Left ventricle myocardium inferior (tissue), 1 donor: ENCODE data around the gene CYP4F12. TPM values are rescaled to one million over a fixed set of nuclear protein-coding genes. Genes with fewer than 3 reads are reported as not detected.
"Not testable (repeated sequence)": the region's sequence is repeated elsewhere in the genome, so short reads cannot be mapped to it uniquely, and the experiment has no call there.

Experiments
- DNase-seq: peaks from one replicate; pipeline ENCODE4 v3.0.0-alpha.2; 2020
- H3K27ac ChIP-seq: fragments of 200-600 bp; replicated peaks from 2 replicates; pipeline ENCODE4 v1.8.0; 2021
- H3K27me3 ChIP-seq: fragments of 200-600 bp; 2 replicates; pipeline ENCODE4 v1.8.0; 2021; ENCODE audit warnings: low read depth
- H3K36me3 ChIP-seq: fragments of 200-600 bp; 2 replicates; pipeline ENCODE4 v1.8.0; 2021
- H3K4me1 ChIP-seq: fragments of 200-600 bp; 2 replicates; pipeline ENCODE4 v1.8.0; 2021
- H3K4me3 ChIP-seq: fragments of 200-600 bp; 2 replicates; pipeline ENCODE4 v1.8.0; 2021; ENCODE audit warnings: mild to moderate bottlenecking, moderate library complexity
- H3K9me3 ChIP-seq: fragments of 200-600 bp; replicated peaks from 2 replicates; pipeline ENCODE4 v1.8.0; 2021
- CTCF ChIP-seq: fragments of 200-600 bp; IDR thresholded peaks from 2 replicates; pipeline ENCODE4 v1.8.0; 2021; ENCODE audit warnings: antibody characterized with exemption, mild to moderate bottlenecking, borderline replicate concordance
- intact Hi-C: fragments of 100-400 bp; cut with micrococcal nuclease; formaldehyde crosslinking; loops from one replicate; pipeline ENCODE4 v1.11.0; 2022
- total RNA-seq: library from RNA; stranded (reverse); fragmentation: NEBNext Ultra II Directional; extraction: Animal tissue kit (Norgen Biotek cat#: 25700); gene quantifications from one replicate; pipeline ENCODE4 v1.2.1, GENCODE V29; 2021
- donor health status: DM: no; HTN: yes; CAD: no; lungs with severe emphysema.

The CYP4F12 gene
- total RNA-seq, 1 donor from 2014 or later = 3.3 TPM

- H3K36me3 ChIP-seq = no peaks in the 10 kb centered on the region
- H3K4me1 ChIP-seq = no peaks in the 10 kb centered on the region
- peaks cover 10% of the 10 kb centered on the region for H3K9me3 ChIP-seq
- no peak overlapping the region for H3K4me3 ChIP-seq
- no peak for TF ChIP-seq CTCF
- DNase-seq = no peak
- intact Hi-C loops = no loop called here
- H3K27me3 ChIP-seq = peaks cover 5% of the 10 kb centered on the region
- no peak overlapping the region for H3K27ac ChIP-seq
These were observed 29.5 kb upstream of the CYP4F12 start for GRCh38 chr19:15643387-15643786.

GRCh38 chr19:15644066-15644741 lies 28.7 kb upstream of the CYP4F12 start:
- Histone ChIP-seq H3K4me3 (no peak overlapping the region), H3K9me3 (peaks cover 14% of the 10 kb centered on the region), H3K27me3 (peaks cover 5% of the 10 kb centered on the region), H3K4me1 (no peaks in the 10 kb centered on the region), H3K27ac (no peak overlapping the region), H3K36me3 (no peaks in the 10 kb centered on the region)
- intact Hi-C loops = no loop called here
- no peak for TF ChIP-seq CTCF
- no peak for DNase-seq

GRCh38 chr19:15644816-15645215 lies 28.1 kb upstream of the CYP4F12 start:
- Histone ChIP-seq H3K9me3 (peaks cover 14% of the 10 kb centered on the region), H3K4me3 (no peak overlapping the region), H3K27ac (no peak overlapping the region), H3K27me3 (peaks cover 5% of the 10 kb centered on the region), H3K36me3 (no peaks in the 10 kb centered on the region), H3K4me1 (no peaks in the 10 kb centered on the region)
- no peak for DNase-seq
- TF ChIP-seq CTCF = no peak
- intact Hi-C loops = no loop called here

- Histone ChIP-seq H3K27me3 (peaks cover 38% of the 10 kb centered on the region), H3K4me1 (no peaks in the 10 kb centered on the region), H3K4me3 (no peak overlapping the region), H3K36me3 (no peaks in the 10 kb centered on the region), H3K9me3 (peaks cover 14% of the 10 kb centered on the region), H3K27ac (no peak overlapping the region)
- intact Hi-C loops = no loop called here
- no peak for TF ChIP-seq CTCF
- DNase-seq = no peak
These were observed 23.4 kb upstream of the CYP4F12 start for GRCh38 chr19:15649526-15649925.

DNA sequence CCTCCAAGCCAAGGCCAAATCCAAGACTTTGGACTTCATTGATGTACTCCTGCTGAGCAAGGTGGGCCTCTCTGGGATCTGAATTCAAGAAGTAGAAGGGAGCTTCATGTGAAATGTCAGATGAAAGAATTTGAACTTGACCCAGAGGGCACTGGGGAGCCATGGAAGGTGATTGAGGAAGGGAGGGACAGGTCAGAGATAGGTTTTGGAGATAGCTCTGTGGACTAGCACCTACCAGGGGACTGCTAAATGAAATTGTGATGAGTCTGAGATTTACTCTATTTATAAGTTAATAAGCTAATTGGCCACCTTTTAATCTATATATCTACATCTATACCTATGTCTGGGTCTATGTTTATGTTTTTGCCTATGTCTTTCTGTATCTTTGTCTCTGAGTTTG lies 22.8 kb upstream of the CYP4F12 start:
- DNase-seq, H3K4me1 ChIP-seq, H3K27ac ChIP-seq, H3K4me3 ChIP-seq, H3K36me3 ChIP-seq, intact Hi-C loops: not testable (repeated sequence)
- Histone ChIP-seq H3K27me3 (peaks cover 43% of the 10 kb centered on the region), H3K9me3 (peaks cover 14% of the 10 kb centered on the region)

GRCh38 chr19:15651791-15652190 lies 21.1 kb upstream of the CYP4F12 start:
- Histone ChIP-seq H3K4me1 (no peaks in the 10 kb centered on the region), H3K4me3 (no peak overlapping the region), H3K27ac (no peak overlapping the region), H3K36me3 (no peaks in the 10 kb centered on the region), H3K27me3 (peaks cover 52% of the 10 kb centered on the region), H3K9me3 (peaks cover 14% of the 10 kb centered on the region)
- intact Hi-C loops = no loop called here
- TF ChIP-seq CTCF = no peak
- no peak for DNase-seq
